Measurements from ENCODE around the gene SLC35F5. TPM values are rescaled to one million over a fixed set of nuclear protein-coding genes. Genes with fewer than 3 reads are reported as not detected.

Gene SLC35F5
- total and polyA plus RNA-seq, 2 of the 4 experiments (the other 2 are of a cell fraction): 30.5 to 93.4 TPM

- no peak overlapping the region for H2AK5ac ChIP-seq (ENCODE audit: low read depth, low read length)
- H3K36me3 ChIP-seq (ENCODE audit: control insufficient read depth, insufficient read depth, low read length): no peaks in the 10 kb centered on the region
- H3K9ac ChIP-seq (ENCODE audit: low read depth, low read length): no peak overlapping the region
- H3K27me3 ChIP-seq (ENCODE audit: control insufficient read depth, insufficient read depth, low read length): no peaks in the 10 kb centered on the region
- no peak for DNase-seq
- intact Hi-C loops (cut with micrococcal nuclease) (no loop called here), in situ Hi-C loops (cut with MboI; ENCODE audit: low sequenced_read_pairs) (no loop called here), dilution Hi-C loops (cut with HindIII; ENCODE audit: low sequenced_read_pairs, unreplicated experiment) (no loop called here)
- H3K14ac ChIP-seq (replicated peaks; ENCODE audit: low read depth, low read length): no peak overlapping the region
- WGBS, 2 experiments (ENCODE audit: extremely low coverage in 2 of 2, insufficient read length in 1 of 2): no CpG with 5 or more reads among the region's 3 CpGs
- H3K27ac ChIP-seq (ENCODE audit: insufficient read depth, low read length): no peak overlapping the region
- H3K23ac ChIP-seq (ENCODE audit: low read depth, low read length): no peak overlapping the region
- H3K4me2 ChIP-seq (ENCODE audit: low read depth, low read length): no peak overlapping the region
- no peak for ATAC-seq (ENCODE audit: low read depth)
- H3K4me3 ChIP-seq (ENCODE audit: insufficient read depth, low read depth, low read length): no peak overlapping the region
- H2BK20ac ChIP-seq (ENCODE audit: low read depth, low read length): no peak overlapping the region
- POLR2A ChIA-PET (ENCODE audit: unreplicated experiment): interaction anchor here (0.5 kb wide), 1 partner anchor 14 kb away, joined by 8 read pairs; no protein-coding TSS in a partner anchor
- H2BK120ac ChIP-seq (ENCODE audit: low read depth, low read length): no peak overlapping the region
- no peak overlapping the region for H2AFZ ChIP-seq (replicated peaks; ENCODE audit: low read length, poor library complexity)
- TF ChIP-seq, protein P1, sequence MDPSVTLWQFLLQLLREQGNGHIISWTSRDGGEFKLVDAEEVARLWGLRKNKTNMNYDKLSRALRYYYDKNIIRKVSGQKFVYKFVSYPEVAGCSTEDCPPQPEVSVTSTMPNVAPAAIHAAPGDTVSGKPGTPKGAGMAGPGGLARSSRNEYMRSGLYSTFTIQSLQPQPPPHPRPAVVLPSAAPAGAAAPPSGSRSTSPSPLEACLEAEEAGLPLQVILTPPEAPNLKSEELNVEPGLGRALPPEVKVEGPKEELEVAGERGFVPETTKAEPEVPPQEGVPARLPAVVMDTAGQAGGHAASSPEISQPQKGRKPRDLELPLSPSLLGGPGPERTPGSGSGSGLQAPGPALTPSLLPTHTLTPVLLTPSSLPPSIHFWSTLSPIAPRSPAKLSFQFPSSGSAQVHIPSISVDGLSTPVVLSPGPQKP (IDR thresholded peaks at IDR 0.05; ENCODE audit: borderline replicate concordance, low read depth, low read length): no peak
- TF ChIP-seq CTCF (conservative IDR thresholded peaks at IDR 0.05; ENCODE audit: low read depth, low read length) (no peak), MAZ (IDR thresholded peaks at IDR 0.05; ENCODE audit: borderline replicate concordance, low read depth, low read length) (no peak), SMC3 (IDR thresholded peaks at IDR 0.05; ENCODE audit: low read depth, low read length) (no peak), NFE2L2 (IDR thresholded peaks at IDR 0.05; ENCODE audit: low read depth, low read length) (no peak), FOS (IDR thresholded peaks at IDR 0.05; ENCODE audit: low read depth, low read length) (no peak), MAFK (IDR thresholded peaks at IDR 0.05; ENCODE audit: low read depth, low read length) (no peak), CHD1 (IDR thresholded peaks at IDR 0.05; ENCODE audit: low read depth, low read length) (no peak)
- H2AK9ac ChIP-seq (replicated peaks; ENCODE audit: low read depth, low read length, poor library complexity): no peak overlapping the region
- BruUV-seq (replicated peaks): no TSS peak
- no peak overlapping the region for H2BK5ac ChIP-seq (ENCODE audit: low read depth, low read length, poor library complexity, severe bottlenecking)
- no peaks in the 10 kb centered on the region for H3K4me1 ChIP-seq (ENCODE audit: control insufficient read depth, insufficient read depth, low read length)
- no peaks in the 10 kb centered on the region for H3K79me1 ChIP-seq (ENCODE audit: low read depth in 1 of 2, low read length in 2 of 2)
- H3K56ac ChIP-seq (ENCODE audit: extremely low read depth, insufficient read depth, low read length): no peak overlapping the region
- H4K20me1 ChIP-seq (ENCODE audit: insufficient read depth, low read length): no peaks in the 10 kb centered on the region
- H4K91ac ChIP-seq (ENCODE audit: insufficient read depth, low read depth, low read length): no peak overlapping the region
- H3K9me1 ChIP-seq (ENCODE audit: insufficient read depth, low read length): no peaks in the 10 kb centered on the region
- no peaks in the 10 kb centered on the region for H3K9me3 ChIP-seq (ENCODE audit: control insufficient read depth, insufficient read depth, low read length)
- H3K4ac ChIP-seq (ENCODE audit: low read depth, low read length): no peak overlapping the region
- no peak overlapping the region for H3K18ac ChIP-seq (ENCODE audit: low read depth, low read length)
- no peak overlapping the region for H2BK15ac ChIP-seq (ENCODE audit: low read depth, low read length)
- no peak overlapping the region for H4K8ac ChIP-seq (ENCODE audit: low read depth in 2 of 2, low read length in 2 of 2)
- CTCF ChIA-PET: no interaction called here
- no peak overlapping the region for H4K5ac ChIP-seq (ENCODE audit: low read depth, low read length)
These were observed 63.6 kb downstream of the SLC35F5 start for GRCh38 chr2:113692698-113693428.
